NOMO-1 treated with DMSO at 0.1 percent for 48 hours (cell line): Measurements from ENCODE around the gene VPS39.

Experiments used
- DNase-seq: peaks from one replicate; lab custom pipeline; 2025; ENCODE audit not compliant: unreplicated experiment; lab: John Stamatoyannopoulos, UW

The VPS39 gene

DNA sequence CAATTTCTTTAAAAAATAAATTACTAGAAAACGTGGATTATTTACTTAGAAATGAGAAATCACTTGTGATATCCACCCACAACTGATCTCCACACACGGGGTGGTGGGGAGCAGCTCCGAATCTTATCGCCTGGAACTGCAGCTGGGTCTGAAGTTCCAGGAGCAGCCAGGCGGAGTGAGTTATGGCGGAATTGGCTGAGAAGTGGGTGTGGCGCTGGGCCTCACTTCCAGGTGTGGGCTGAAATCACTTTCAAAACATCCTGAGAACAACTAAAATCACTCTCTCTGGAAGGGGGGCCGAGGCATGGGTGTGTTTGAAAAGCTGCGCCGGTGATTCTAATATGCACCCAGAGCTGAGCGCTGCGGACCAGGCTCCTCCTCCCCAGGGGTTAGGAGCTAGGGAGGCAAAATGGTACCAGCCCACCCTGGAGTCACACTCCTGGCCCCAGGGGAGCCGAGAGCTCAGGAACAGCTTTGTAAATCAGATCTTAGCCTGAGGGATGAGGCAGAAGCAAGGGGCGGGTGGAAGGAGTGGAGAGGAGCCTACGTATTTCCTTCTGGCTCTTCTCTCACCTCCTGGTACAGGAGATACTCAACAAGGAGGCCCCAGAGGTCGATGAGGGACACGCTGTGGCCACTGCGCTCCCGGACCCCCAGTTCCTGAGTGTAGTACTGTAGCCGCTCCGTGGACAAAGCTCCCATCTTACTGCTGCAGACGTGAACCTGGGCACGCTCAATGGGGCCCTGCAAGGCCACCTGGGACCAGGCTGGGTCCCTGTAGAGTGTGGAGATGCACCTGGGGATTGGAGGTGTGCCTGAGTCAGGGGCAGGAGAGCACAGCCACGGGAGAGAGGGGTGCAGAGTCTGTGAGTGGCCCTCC lies 61.3 kb downstream of the VPS39 start:
- no peak for DNase-seq

DNA sequence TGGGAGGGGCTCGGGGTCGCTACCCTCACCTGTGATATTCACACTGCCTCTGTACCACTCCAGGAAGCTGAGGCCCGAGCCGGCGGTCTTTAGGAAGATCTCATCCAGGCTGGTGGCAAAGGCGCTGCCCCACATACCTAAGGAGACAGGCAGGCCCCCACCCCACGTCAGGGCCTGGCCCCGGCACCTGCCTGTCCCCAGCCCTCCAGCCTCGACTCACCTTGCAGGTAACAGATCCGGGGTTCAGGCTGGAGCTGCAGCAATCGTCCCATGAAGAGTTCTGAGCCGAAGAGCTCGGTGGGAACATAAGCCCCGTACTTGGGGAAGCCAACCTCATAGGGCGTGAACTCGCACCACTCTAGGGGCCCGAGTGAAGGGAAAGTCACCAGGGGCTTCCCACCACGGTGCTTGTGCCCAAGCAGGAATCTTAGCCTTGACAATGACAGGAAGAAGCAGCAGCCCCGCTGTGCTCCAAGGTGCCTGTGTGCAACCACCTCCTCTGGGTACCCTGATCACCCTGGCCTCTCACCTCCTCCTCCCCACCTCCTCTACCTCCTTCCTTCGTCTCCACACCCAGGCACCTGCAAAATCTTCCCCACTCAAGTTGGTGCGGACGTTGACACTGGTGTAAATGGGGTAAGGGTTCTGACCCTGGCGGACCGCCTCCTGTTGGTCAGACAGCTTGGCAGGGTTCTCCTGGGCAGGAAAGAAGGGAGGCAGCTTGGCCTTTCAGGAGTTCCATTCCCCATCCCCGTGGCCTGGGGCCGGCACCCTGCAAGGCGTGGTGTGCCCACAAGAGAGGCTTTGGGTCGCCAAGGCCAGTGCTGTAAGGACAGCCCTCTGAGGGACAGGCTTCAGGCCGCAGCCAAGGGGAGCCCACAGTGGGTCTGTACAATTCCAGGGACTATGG lies 62.3 kb downstream of the VPS39 start:
- DNase-seq: no peak

GRCh38 chr15:42144841-42145375 lies 63.2 kb downstream of the VPS39 start:
- no peak for DNase-seq

DNA sequence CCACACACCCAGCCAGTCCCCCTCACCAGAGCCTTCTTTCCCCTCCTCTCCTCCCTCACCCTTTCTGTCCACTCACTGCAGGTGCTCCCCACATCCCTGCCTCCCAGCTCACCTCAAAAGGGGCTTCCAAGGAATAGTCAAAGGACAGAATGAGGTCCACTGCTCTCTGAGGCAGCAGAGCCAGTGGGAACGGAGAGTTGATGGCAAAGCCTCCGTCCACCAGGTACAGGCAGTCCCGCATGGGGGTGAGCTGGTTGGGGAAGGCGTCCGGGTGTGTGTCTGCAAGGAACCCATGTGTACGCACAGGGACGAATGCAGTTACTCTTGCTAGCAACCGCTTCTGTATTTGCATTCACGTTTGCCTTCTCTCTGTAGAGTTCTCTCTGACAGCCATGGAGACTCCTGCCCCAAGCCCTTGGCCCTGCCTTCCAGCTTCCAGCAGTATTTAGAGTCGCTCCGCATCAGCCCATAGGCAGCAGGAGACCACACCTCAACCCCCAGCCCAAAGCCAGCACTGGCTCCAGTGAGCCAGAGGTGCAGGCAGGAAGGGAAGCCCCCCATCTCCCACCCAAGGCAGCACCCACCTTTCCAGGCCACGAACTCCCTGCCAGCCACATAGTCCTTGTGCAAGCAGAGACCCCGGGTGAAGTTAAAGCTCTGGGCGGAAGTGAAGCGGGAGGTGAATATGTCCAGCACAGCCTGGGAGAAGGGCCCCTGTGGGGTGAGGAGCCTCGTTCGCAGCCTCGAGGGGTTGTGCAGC lies 64.1 kb downstream of the VPS39 start:
- DNase-seq: no peak

GRCh38 chr15:42143356-42143755 lies 64.7 kb downstream of the VPS39 start:
- DNase-seq: no peak

- DNase-seq: no peak
These were observed 66.1 kb downstream of the VPS39 start for GRCh38 chr15:42141795-42142667.

DNA sequence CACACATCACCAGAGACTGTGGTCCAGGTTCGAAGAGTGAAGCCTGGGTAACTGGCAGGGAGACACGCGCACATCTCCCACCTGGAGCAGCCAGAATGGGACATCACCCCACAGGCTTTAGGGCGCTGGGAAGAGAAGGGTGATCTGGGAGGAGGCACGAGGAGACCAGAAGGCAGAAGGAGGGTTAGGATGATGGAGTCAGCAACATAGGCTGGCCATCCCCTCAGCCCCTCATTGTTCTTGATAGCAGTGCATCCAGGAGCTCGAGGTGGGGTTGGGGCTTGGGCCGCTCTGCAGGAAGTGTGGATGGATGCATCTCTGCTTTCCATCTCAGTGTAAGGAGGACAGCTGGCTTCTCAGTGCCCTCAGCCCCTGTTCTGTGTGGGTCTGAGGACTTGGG lies 66.9 kb downstream of the VPS39 start:
- no peak for DNase-seq

DNA sequence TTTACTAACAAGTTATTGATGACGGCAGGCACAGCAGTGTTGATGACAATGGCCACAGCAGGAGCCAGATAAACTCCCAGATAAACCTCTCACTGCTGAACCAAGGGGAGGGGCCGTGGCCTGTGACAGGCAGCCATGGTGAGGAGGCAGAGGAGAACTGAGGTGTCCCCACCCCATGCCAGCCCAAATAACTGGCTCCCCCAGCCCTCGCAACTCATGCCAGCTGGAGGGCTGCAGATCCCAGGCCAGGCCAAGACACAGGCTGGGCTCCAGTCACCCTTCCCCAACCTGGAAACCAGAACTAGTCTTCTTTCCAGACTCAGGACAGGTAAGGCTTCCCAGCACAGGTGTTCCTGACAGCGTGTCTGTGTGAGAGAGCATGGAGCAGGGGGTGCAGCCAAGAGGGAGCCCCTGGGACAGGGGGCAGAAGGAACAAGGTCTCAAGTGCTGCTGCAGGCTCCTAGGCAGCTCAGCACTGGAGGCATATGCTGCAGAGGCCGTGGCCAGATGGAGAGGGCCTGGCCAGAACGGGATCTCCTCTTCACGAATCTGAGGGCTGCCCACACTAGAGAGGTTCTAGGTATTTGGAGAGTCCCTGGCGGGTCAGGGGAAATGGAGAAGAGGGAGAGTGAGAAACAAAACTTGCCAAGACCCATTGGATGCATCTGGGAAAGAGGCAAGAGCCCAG lies 67.6 kb downstream of the VPS39 start:
- no peak for DNase-seq

- DNase-seq: no peak
These were observed 68.5 kb downstream of the VPS39 start for GRCh38 chr15:42139596-42139995.

DNA sequence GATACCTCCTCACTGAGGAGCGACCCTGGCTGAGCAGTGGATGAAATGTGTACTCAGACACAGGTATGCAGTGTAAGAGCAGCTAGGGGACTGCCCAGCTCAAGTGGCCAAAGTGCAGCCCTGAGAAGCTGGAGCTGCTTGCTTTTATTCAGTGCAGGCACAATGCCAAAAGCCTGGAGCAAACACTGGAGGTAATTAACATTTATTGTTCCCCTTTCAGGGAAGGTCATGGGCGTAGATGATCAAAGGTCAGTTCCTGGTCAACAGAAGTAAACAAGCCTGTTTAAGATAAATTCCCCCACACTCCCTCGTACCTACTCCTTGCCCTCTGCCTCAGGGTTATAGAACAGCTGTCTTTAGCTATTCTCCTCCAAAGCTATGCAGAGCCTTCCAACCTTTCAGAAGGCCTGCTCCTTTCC lies 69.1 kb downstream of the VPS39 start:
- peak; percentile 21 for DNase-seq

- no peak for DNase-seq
These were observed 69.7 kb downstream of the VPS39 start for GRCh38 chr15:42138411-42138810.

DNA sequence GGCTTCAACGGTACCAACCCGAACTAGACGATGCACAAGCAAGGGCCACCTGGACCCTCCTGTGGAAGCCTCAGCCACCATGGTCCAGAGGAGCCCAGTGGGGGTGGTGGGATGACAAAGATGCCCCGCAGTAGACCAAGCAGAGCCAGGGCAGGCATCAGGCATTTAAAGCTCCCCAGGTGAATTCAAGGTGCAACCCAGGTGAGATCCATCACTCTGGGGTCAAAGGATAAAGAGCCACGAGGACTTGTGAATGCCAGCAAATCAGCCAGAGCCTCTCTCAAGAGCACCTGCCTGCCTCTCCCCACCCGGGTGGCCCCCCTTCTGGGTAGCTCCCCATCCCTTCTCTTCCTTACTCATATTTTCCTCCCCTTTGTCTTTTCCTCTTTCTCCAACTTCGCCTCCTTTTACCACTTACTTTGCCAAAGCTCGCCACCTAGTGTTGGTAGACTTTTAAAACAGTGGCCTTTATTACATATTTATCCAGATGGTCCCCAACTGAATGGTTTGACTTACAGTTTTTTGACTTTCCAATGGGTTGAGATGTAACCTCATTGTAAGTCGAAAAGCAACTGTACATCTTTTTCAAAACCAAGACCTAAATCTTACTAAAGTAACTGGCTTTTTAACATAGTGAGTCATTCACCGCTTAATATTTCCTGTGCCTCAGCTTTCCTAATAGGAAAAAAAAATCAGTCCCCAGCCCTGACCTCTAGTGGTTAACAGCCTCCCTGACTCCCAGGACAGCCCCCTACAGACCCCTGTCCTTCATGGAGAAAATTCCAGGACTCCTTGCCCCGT lies 70.4 kb downstream of the VPS39 start:
- DNase-seq: peak; percentile 40

GRCh38 chr15:42136513-42136912 lies 71.6 kb downstream of the VPS39 start:
- no peak for DNase-seq

GRCh38 chr15:42135351-42135750 lies 72.8 kb downstream of the VPS39 start:
- no peak for DNase-seq

DNA sequence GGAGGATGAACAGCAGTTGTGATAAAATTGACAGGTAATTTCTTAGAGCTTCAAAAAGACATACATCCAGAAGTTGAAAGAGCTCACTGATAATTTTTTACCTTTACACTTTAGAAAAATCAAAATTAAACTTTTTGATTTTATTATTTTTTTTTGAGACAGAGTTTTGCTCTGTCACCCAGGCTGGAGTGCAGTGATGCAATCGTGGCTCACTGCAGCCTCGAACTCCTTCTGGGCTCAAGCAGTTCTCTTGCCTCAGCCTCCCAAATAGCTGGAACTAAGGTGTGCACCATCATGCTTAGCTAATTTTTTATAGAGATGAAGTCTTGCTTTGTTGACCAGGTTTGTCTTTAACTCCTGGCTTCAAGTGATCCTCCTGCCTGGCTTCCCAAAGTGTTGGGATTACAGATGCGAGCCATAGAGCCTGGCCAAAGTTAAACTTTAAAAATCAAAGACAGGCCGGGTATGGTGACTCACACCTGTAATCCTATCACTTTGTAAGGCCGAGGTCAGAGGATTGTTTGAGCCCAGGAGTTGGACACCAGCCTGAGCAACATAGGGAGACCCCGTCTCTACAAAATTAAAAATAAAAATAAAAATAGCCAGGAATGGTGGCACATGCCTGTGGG lies 73.4 kb downstream of the VPS39 start:
- no peak for DNase-seq

- peak; percentile 65 for DNase-seq
These were observed 74.1 kb downstream of the VPS39 start for GRCh38 chr15:42133886-42134502.

- no peak for DNase-seq
These were observed 74.7 kb downstream of the VPS39 start for GRCh38 chr15:42133356-42133755.
